ENCODE data around the gene TACR2.

The TACR2 gene

DNA sequence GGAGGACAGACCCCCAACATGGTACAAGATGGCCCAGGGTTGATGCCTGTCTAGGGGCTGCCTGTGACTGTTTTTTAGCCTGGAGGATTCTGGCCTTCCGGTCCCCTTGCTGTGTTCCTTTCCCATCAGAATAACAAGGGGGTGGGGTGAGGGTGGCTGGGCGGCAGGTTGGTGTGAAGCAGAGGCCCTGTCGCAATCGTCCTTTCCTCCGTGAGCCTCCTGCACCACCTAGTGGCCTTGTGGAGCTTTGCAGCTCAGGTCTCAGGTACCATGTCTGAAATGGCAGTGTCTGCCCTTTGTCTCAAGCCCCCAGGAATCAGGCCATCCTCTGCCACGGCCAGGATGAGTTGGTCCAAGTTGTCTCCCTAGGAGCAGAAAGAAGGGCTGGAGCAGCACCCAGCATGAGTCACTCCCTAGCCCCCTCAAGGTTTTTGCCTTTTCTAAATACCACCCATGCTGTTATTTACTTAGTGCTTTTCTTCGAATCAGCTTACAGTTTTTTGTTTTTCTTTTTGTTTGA, 24.2 kb downstream of the TACR2 start:
- Histone ChIP-seq H3K27me3 (replicated peaks; ENCODE audit: control insufficient read depth, insufficient read depth, low read length, poor library complexity, severe bottlenecking) (no peaks in the 10 kb centered on the region), H3K4me1 (ENCODE audit: control insufficient read depth, insufficient read depth, low read length, poor library complexity, severe bottlenecking) (peaks cover 6% of the 10 kb centered on the region), H3K36me3 (ENCODE audit: control insufficient read depth, insufficient read depth, low read length) (peaks cover 76% of the 10 kb centered on the region), H3K4me3 (ENCODE audit: insufficient read depth, low read depth, low read length, poor library complexity, severe bottlenecking) (no peak overlapping the region), H3K27ac (ENCODE audit: insufficient read depth, low read length, poor library complexity, severe bottlenecking) (no peak overlapping the region), H3K9me3 (ENCODE audit: control insufficient read depth, low read length) (no peaks in the 10 kb centered on the region)
- peak; percentile 65 to 70 (median 66) for DNase-seq

DNA sequence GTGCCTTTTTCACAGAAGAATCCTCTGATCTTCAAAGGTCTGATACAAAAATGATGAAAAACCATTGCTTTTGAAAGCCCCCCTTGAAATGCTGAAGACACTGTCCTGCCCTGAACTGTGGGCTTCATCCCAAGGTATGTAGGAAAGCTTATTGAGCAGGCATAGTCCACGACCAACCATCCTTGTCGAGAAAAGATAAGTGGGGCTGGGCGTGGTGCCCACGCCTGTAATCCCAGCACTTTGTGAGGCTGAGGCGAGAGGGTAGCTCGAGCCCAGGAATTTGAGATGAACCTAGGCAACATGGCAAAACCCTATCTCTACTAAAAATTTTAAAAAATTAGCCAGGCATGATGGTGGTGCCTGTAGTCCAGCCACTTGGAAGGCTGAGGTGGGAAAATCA, 25.6 kb downstream of the TACR2 start:
- H3K4me3 ChIP-seq (ENCODE audit: insufficient read depth, low read depth, low read length, poor library complexity, severe bottlenecking), result no peak overlapping the region
- peaks cover 75% of the 10 kb centered on the region for H3K36me3 ChIP-seq (ENCODE audit: control insufficient read depth, insufficient read depth, low read length)
- H3K4me1 ChIP-seq (ENCODE audit: control insufficient read depth, insufficient read depth, low read length, poor library complexity, severe bottlenecking), result peaks cover 6% of the 10 kb centered on the region
- no peak for DNase-seq
- no peaks in the 10 kb centered on the region for H3K9me3 ChIP-seq (ENCODE audit: control insufficient read depth, low read length)
- H3K27ac ChIP-seq (ENCODE audit: insufficient read depth, low read length, poor library complexity, severe bottlenecking), result no peak overlapping the region
- no peaks in the 10 kb centered on the region for H3K27me3 ChIP-seq (replicated peaks; ENCODE audit: control insufficient read depth, insufficient read depth, low read length, poor library complexity, severe bottlenecking)

DNA sequence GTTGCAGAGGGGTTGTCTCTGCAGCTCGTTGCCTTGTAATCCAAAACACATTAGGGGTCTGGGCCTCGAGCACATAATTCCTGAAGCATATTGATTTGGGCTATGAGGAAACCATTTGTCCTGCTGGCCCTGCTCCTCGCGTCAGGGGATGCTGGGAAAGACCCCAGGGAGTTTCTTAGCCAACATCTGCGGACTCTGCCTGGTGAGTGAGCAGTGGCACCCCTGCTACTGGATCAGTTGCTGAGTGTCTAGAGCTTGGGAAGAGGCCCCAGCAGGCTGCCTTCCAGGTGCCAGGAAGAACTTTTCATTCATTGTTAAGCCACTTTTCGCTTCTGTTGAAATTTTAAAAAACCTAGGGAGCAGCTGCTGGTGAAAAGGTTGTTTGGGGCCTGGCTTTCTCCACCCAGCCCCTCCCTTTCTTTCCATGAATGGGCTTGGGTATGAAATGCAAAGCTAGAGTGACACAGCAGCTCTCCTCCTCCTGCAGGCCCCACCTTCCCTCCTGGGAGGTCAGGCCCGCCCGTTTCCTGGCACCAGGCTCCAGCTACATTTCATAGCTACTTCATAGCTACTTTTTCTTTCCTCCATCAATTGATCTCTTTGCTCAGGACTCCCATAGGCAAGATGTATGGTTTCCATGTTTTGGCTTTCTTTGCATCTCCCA, 26.8 kb downstream of the TACR2 start:
- DNase-seq, result no peak
- Histone ChIP-seq H3K36me3 (ENCODE audit: control insufficient read depth, insufficient read depth, low read length) (peaks cover 76% of the 10 kb centered on the region), H3K9me3 (ENCODE audit: control insufficient read depth, low read length) (no peaks in the 10 kb centered on the region), H3K4me1 (ENCODE audit: control insufficient read depth, insufficient read depth, low read length, poor library complexity, severe bottlenecking) (peaks cover 6% of the 10 kb centered on the region), H3K27me3 (replicated peaks; ENCODE audit: control insufficient read depth, insufficient read depth, low read length, poor library complexity, severe bottlenecking) (no peaks in the 10 kb centered on the region), H3K27ac (ENCODE audit: insufficient read depth, low read length, poor library complexity, severe bottlenecking) (no peak overlapping the region), H3K4me3 (ENCODE audit: insufficient read depth, low read depth, low read length, poor library complexity, severe bottlenecking) (no peak overlapping the region)

DNA sequence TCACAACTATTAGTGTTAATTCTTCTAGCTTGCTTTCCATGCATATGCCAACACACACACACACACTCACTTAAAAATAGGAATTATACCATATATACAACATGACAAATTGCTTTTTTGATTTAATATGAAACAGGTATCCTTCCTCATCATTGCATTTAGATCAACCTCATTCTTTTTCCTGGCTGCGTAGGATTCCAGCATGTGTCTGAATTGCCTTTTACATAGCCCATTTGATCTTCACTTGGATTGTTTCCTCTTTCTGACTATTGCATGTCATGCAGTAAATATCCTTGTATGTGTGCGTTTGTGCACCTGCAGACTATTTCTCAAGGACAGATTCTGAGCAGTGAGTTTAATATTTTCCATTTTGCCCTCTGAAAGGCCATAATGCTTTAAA, 28.2 kb downstream of the TACR2 start:
- DNase-seq, result no peak
- H3K4me3 ChIP-seq (ENCODE audit: insufficient read depth, low read depth, low read length, poor library complexity, severe bottlenecking), result no peak overlapping the region
- peaks cover 6% of the 10 kb centered on the region for H3K4me1 ChIP-seq (ENCODE audit: control insufficient read depth, insufficient read depth, low read length, poor library complexity, severe bottlenecking)
- peaks cover 78% of the 10 kb centered on the region for H3K36me3 ChIP-seq (ENCODE audit: control insufficient read depth, insufficient read depth, low read length)
- no peak overlapping the region for H3K27ac ChIP-seq (ENCODE audit: insufficient read depth, low read length, poor library complexity, severe bottlenecking)
- no peaks in the 10 kb centered on the region for H3K27me3 ChIP-seq (replicated peaks; ENCODE audit: control insufficient read depth, insufficient read depth, low read length, poor library complexity, severe bottlenecking)
- no peaks in the 10 kb centered on the region for H3K9me3 ChIP-seq (ENCODE audit: control insufficient read depth, low read length)

DNA sequence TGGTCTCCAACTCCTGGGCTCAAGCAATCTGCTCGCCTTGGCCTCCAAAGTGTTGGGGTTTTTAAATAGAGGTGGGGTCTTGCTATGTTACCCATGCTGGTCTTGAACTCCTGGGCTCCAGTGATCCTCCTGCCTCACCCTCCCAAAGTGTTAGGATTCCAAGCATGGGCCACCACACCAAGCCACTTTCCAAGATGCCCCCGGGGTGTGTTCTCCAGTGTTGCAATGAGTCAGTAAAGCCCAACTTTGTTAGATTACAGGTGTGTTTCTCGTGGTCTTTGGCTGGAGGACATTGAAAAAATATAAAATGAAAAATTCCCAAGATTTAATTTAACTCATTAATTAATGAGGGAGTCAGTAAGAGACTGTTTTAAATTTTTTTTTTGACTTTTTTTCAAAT, 29.2 kb downstream of the TACR2 start:
- Histone ChIP-seq H3K36me3 (ENCODE audit: control insufficient read depth, insufficient read depth, low read length) (peaks cover 85% of the 10 kb centered on the region), H3K27me3 (replicated peaks; ENCODE audit: control insufficient read depth, insufficient read depth, low read length, poor library complexity, severe bottlenecking) (no peaks in the 10 kb centered on the region), H3K9me3 (ENCODE audit: control insufficient read depth, low read length) (no peaks in the 10 kb centered on the region), H3K27ac (ENCODE audit: insufficient read depth, low read length, poor library complexity, severe bottlenecking) (no peak overlapping the region), H3K4me3 (ENCODE audit: insufficient read depth, low read depth, low read length, poor library complexity, severe bottlenecking) (no peak overlapping the region), H3K4me1 (ENCODE audit: control insufficient read depth, insufficient read depth, low read length, poor library complexity, severe bottlenecking) (peaks cover 5% of the 10 kb centered on the region)
- no peak for DNase-seq

DNA sequence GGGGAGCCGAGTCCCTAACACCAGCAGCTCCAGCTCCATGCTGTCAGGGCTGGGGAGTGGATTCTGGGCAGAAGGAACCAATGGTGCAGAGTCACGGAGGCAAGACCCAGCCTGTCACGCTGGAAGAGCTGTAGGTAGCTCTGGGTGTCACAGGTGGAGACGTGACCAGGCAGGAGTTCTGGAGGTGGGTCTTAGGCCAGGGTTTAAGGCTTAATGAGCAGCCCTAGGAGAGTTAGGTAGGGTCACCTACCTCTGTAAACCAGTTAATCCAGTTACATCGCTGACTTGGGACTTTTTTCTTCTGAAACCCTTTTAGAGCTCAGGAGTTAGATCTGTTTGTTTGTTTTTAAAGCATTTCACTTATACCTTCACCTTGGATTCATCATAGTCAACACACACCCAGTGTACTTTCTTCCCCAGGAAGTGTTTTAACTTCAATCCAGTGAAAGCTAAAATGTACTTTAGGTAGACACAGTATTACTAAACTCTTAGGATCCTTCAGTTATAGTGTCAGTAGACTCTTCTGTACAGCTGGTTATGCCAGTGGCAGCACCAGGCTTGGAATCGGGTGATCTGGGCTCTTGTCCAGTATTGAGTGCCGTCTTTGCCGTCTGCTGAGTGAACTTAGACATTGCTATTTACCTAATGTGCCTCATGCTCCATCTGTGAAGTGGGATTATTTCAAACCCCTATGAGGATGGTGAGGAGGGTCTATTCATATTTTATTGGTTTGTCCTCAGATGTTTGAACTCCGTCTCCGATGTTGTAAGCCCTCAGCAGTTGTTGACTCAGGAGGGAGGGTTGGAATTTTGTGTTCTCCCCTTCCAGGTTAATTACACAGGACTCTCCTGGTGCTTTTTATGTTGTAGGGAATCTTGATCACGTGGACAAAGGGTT, 31.0 kb downstream of the TACR2 start:
- no peak for DNase-seq
- Histone ChIP-seq H3K27me3 (replicated peaks; ENCODE audit: control insufficient read depth, insufficient read depth, low read length, poor library complexity, severe bottlenecking) (no peaks in the 10 kb centered on the region), H3K4me3 (ENCODE audit: insufficient read depth, low read depth, low read length, poor library complexity, severe bottlenecking) (no peak overlapping the region), H3K36me3 (ENCODE audit: control insufficient read depth, insufficient read depth, low read length) (peaks cover 91% of the 10 kb centered on the region), H3K4me1 (ENCODE audit: control insufficient read depth, insufficient read depth, low read length, poor library complexity, severe bottlenecking) (no peaks in the 10 kb centered on the region), H3K9me3 (ENCODE audit: control insufficient read depth, low read length) (no peaks in the 10 kb centered on the region), H3K27ac (ENCODE audit: insufficient read depth, low read length, poor library complexity, severe bottlenecking) (no peak overlapping the region)

DNA sequence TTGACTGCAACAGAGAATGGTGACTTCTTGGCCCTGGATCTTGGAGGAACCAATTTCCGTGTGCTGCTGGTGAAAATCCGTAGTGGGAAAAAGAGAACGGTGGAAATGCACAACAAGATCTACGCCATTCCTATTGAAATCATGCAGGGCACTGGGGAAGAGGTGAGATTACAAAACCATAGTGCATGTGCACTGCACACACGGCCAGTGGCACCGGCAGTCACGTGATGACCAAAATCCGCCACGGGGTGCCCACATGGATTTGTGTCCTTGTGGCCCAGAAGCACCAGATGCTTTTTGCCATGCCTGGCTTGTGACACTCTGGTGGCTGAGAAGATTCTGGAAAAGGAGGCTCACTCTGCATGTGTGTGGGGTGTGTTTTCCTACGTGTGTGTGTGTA, 32.4 kb downstream of the TACR2 start:
- Histone ChIP-seq H3K4me3 (ENCODE audit: insufficient read depth, low read depth, low read length, poor library complexity, severe bottlenecking) (no peak overlapping the region), H3K36me3 (ENCODE audit: control insufficient read depth, insufficient read depth, low read length) (peaks cover 91% of the 10 kb centered on the region), H3K27ac (ENCODE audit: insufficient read depth, low read length, poor library complexity, severe bottlenecking) (no peak overlapping the region), H3K27me3 (replicated peaks; ENCODE audit: control insufficient read depth, insufficient read depth, low read length, poor library complexity, severe bottlenecking) (no peaks in the 10 kb centered on the region), H3K4me1 (ENCODE audit: control insufficient read depth, insufficient read depth, low read length, poor library complexity, severe bottlenecking) (no peaks in the 10 kb centered on the region), H3K9me3 (ENCODE audit: control insufficient read depth, low read length) (no peaks in the 10 kb centered on the region)
- DNase-seq, result no peak

DNA sequence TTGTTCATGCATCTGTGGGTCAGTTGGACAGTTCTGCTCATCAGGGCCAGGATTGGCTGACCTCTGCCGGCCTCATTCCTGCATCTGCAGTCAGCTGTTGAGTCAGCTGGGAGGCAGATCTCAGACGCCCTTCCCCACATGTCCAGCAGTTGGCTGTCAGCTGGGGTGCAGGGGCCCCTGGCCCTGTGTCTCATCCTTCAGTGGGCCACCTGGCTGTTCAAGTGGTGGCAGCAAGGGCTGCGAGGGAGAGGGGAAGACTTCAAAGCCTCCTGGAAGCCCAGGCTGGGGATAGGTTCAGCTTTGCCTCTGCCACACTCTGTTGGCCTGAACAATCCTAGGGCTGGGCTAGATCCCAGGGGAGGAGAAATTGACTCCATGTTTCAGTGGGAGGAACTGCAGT, 33.2 kb downstream of the TACR2 start:
- no peaks in the 10 kb centered on the region for H3K27me3 ChIP-seq (replicated peaks; ENCODE audit: control insufficient read depth, insufficient read depth, low read length, poor library complexity, severe bottlenecking)
- no peak overlapping the region for H3K4me3 ChIP-seq (ENCODE audit: insufficient read depth, low read depth, low read length, poor library complexity, severe bottlenecking)
- H3K9me3 ChIP-seq (ENCODE audit: control insufficient read depth, low read length), result no peaks in the 10 kb centered on the region
- no peak for DNase-seq
- H3K4me1 ChIP-seq (ENCODE audit: control insufficient read depth, insufficient read depth, low read length, poor library complexity, severe bottlenecking), result no peaks in the 10 kb centered on the region
- peaks cover 85% of the 10 kb centered on the region for H3K36me3 ChIP-seq (ENCODE audit: control insufficient read depth, insufficient read depth, low read length)
- no peak overlapping the region for H3K27ac ChIP-seq (ENCODE audit: insufficient read depth, low read length, poor library complexity, severe bottlenecking)

DNA sequence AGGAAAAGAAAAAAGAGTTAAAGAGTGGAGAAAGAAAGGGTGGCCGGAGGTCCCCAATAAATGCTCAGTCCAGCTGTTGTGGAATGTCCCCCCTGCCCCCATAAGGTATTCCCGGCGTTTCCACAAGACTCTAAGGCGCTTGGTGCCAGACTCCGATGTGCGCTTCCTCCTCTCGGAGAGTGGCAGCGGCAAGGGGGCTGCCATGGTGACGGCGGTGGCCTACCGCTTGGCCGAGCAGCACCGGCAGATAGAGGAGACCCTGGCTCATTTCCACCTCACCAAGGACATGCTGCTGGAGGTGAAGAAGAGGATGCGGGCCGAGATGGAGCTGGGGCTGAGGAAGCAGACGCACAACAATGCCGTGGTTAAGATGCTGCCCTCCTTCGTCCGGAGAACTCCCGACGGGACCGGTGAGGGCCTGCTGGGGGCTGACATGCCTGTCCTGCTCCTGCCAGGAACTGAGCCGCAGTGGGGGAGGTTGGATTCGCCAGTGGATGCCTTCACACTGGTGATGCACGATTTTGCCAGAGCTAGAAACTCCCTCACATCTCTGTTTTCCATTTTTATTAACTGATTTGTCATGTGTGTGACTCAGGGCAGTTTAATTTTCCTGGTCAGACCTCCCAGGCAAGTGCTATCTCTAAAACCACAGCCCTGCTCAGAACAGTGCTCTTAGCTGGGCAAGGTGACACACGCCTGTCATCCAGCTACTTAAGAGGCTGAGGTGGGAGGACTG, 34.2 kb downstream of the TACR2 start:
- Histone ChIP-seq H3K4me1 (ENCODE audit: control insufficient read depth, insufficient read depth, low read length, poor library complexity, severe bottlenecking) (no peaks in the 10 kb centered on the region), H3K9me3 (ENCODE audit: control insufficient read depth, low read length) (no peaks in the 10 kb centered on the region), H3K27me3 (replicated peaks; ENCODE audit: control insufficient read depth, insufficient read depth, low read length, poor library complexity, severe bottlenecking) (no peaks in the 10 kb centered on the region), H3K4me3 (ENCODE audit: insufficient read depth, low read depth, low read length, poor library complexity, severe bottlenecking) (no peak overlapping the region), H3K27ac (ENCODE audit: insufficient read depth, low read length, poor library complexity, severe bottlenecking) (no peak overlapping the region), H3K36me3 (ENCODE audit: control insufficient read depth, insufficient read depth, low read length) (peaks cover 82% of the 10 kb centered on the region)
- no peak for DNase-seq
